NCI-H1105 (cell line): Measurements from ENCODE around the gene POLR1E.
"Not testable (repeated sequence)": the region's sequence is repeated elsewhere in the genome, so short reads cannot be mapped to it uniquely, and the experiment has no call there.

Source experiments
- DNase-seq: peaks from one replicate; lab custom pipeline; 2025; lab: John Stamatoyannopoulos, UW

Gene POLR1E

DNA sequence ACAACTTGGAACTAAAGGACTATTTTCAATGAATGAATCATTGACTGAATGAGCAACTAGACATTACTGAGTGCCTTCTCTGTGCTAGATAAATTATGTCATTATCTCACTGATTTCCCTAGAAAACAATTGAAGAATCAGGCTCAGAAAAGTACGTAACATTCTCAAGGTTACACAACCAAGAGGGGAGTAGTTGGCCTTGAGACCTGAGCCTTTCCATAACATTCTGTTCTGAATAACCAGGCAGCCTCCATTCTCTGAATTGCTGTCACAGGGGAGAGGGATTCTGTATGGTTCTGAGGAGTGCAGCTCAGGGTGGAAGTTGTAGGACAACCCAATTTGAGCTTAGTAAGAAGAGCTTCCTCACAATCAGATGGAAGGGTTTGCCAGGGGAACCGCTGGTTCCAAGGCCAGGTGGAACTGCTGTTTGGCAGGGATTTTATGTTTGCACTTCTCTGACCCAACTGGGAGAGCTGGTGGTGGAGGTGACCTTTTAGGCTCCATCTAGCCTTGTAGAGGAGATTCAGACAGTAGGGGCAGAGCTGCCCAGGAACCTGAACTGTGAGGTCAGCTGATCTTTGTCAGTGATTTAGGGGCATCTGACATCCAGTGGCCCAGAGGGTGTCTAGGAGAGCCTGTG is 16.3 kb downstream of the POLR1E start:
- DNase-seq, result no peak

DNA sequence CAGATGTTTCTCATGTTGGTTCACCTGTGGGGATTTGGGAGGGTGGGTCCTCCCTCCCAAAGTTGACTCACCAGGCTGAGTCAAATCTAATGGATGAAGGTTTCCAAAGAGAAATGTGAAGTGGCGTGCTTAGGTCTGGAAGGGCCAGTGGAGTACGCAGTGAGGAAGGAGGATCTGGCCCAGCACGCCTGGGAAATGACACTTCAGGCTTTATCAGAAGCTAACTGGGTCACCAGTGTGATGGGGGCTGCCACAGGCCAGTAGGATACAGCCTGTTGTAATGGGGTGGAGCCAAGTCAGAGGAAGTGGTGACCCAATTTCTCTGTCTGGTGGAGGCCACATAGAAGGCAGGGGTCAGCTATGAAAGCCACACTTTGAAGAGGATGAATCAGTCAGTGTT is 18.0 kb downstream of the POLR1E start:
- no peak for DNase-seq

DNA sequence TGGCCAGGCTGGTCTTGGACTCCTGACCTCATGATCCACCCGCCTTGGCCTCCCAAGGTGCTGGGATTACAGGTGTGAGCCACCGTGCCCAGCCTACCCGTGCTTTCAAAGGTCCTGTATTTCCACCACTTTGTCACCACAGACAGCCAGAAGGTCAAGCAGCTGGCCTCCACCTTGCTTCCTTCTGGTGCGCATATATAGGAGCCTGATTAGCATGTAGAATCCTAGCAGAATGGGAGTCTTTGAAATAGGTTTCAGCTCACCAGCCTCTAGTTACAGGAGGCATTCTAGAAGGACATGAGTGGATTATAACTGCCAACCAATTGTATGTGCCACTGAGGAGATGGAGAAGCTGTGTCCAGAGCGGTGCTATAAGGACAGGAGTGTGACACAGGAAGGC is 18.9 kb downstream of the POLR1E start:
- DNase-seq, result no peak

DNA sequence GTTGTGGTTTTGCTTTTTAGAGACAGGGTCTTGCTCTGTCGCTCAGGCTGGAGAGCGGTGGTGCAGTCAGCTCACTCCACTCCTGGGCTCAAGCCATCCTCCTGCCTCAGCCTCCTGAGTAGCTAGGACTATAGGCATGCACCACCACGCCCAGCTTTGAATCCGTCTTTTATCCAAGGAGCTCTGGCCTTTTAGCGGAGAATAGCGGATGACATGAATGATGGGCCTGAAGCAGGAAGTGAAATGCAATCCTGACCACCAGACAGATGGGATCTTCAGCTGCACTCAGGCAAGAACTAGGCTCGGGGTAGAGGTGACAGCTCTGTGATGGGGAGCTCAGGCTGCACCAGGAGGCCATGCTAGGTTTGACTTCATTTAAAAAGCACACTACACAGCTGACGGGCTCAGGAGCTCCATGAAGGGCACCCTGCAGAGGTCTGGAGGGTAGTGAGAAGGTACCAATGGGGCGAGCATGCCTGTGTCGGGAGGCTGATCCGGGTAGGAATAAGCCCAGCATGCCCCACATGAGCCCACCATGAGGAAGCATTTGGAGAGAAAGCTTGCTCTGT is 21.9 kb downstream of the POLR1E start:
- no peak for DNase-seq

DNA sequence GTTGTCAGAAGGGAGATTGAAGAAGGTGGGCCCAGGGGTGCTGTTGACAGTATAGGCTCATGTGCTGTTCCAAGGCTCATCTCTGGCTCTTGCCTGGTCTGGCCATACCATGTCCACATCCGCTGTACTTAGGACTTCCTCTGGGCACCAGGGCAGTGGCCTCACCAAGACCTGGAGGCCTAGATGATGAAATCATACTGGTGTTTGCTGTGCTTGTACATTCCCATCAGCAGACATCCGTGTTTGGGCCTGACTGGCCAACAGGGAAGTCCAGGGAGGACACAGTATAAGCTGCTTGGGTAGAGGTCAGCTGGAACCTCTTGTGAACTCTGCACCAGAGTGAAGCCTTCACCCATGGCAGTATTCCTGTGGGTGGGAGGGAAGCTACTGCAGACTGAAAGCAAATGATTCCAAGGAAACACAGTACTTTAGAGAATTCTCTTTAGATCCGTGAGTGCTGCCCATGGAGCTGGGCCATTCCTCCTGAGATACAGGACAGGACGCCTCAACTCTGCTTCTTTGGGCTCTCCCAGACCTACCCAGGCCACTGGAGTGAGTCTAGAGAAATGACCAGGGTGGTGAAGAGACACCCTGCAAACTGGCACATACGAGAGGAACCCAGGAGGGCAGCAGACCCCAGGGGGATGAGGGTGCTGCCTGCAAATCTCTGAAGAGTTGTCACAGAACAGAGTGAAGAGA is 22.5 kb downstream of the POLR1E start:
- no peak for DNase-seq

DNA sequence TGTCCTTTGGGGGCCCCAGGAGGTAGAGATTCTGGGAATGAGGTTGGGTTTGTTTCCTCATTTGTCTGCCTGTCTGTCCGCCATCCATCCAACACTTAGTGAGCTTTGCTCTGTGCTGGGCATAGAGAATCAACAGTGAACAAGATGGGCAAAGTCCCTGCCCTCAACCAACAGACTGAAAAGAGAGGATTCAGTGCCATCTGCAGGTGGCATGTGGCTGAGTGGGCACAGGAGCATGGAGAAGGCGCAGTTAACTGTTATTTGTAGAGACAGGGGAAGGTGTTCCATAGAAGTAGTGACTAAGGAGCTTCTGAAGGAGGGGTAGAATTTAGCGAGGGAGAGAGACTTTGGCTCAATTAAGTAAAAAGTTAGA is 23.1 kb downstream of the POLR1E start:
- DNase-seq, result no peak

DNA sequence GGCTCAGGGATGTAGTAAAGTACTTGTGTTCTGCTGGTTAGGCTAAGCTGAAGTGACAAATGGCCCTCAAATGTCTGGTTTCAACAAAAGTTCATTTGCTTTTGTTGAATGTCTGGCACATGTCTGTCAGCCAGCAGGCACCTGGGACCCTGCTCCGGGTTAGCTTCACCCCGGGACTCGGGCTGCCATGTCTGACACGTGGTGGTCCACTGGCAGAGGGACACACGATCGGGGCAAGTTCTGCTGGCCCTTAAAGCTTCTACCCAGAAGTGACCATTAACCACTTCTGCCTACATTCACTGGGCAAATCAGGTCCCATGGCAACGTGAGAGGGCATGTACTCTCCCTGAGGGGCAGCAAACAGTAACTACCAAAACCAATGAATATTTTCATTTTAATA is 23.8 kb downstream of the POLR1E start:
- no peak for DNase-seq

DNA sequence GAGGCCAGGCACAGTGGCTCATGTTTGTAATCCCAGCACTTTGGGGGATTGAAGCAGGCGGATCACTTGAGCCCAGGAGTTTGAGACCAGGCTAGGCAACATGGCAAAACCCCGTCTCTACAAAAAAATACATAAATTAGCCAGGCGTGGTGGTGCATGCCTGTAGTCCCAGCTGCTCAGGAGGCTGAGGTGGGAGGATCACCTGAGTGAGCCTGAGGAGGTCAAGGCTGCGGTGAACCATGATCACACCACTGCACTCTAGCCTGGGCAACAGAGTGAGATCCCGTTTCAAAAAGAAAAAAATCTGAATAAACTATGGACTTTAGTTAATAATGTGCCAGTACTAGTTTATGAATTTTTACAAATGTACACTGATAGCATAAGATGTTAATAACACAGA is 24.3 kb downstream of the POLR1E start:
- DNase-seq, result not testable (repeated sequence)

DNA sequence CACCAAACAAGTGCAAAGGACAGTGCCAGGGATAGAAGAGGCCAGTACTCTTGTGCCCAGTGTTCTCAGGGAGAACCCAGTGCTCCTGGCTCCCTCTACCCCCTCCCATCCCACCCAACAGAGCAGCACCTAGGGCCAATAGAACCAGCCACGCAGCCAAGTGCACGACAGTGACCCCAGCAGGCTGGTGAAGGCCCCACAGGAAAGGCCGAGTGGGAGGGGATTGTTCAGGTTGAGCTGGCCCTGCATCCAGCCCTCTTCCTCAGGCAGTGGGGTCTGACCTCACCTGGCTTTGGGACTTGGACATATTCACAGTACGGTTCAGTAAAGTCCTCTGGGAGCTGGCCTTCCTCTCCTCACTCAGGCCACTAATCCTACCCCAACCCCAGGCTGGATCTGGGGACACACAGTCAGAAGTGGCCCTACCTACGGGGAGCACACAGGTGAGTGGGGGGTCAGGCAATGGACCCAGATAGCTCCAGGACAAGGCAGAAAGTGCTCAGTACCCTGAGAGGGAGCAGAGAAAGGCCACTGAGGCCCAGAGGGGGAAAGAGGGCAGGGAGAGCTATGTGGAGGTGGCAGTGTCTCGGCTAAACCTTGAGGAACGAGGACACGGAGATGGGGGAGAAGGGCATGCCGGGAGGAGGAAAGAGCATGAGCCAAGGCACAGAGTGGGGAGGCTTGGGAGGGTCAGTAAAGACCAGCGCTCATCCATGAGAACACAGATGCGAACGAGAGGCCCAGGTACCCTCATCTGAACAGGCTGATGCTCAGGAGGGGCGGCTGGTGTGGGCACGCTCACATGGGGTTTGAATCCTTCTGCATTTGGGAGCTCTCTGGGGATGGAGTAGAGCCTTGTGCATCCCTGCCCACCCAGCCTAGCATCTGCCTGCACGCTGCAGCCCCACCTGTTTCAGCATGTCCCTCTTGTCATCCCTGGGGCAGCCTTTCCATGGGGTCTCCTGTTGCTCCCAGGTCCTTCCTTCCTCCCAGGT is 25.6 kb downstream of the POLR1E start:
- no peak for DNase-seq

DNA sequence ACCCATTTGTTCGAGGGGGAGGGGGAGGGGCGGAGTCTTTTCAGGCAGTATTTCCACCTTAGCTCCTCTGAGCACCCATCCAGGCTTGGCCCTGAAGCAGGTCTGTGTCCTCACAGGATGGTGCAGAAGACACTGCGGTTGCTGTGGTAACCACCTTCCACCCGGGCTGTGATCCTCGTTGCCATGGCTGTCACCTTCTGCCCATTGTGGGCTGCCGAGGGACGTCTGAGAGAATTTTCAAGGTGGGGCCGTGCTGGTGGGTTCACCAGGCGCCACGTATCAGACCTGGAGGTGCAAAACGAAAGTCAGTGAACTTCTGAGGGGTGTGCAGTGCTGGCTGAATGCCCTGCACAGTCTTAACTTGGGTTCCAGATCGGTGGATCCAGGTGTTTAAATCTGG is 26.7 kb downstream of the POLR1E start:
- no peak for DNase-seq

DNA sequence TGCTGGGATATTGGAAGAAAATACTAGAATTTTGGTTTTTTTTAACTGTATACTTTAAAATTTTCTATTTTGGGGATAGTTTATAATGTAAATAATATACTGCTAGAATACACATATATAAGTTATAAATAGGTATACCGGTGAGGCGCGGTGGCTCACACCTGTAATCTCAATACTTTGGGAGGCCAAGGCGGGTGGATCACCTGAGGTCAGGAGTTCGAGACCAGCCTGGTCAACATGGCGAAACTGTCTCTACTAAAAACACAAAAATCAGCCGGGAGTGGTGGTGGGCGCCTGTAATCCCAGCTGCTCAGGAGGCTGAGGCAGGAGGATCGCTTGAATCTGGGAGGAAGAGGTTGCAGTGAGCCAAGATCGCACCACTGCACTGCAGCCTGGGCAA is 28.7 kb downstream of the POLR1E start:
- not testable (repeated sequence) for DNase-seq

DNA sequence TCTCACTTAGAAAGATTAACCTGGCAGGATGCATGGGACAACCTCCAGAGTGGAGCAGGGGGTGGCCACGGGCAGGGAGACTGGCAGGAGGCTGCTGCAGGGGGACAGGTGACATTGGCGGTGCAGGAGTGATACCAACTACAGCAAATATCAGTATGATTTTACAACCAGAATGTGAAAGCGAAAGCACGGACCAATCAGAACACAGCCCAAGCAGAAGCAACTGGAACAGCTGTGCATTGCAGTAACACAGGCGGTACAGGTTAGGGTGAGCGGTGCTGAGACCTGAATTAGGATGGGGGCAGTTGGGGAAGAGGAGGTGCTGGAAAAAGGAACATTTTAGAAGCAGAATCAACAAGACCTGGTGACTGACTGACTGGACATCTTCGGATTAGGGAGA is 29.3 kb downstream of the POLR1E start:
- no peak for DNase-seq

DNA sequence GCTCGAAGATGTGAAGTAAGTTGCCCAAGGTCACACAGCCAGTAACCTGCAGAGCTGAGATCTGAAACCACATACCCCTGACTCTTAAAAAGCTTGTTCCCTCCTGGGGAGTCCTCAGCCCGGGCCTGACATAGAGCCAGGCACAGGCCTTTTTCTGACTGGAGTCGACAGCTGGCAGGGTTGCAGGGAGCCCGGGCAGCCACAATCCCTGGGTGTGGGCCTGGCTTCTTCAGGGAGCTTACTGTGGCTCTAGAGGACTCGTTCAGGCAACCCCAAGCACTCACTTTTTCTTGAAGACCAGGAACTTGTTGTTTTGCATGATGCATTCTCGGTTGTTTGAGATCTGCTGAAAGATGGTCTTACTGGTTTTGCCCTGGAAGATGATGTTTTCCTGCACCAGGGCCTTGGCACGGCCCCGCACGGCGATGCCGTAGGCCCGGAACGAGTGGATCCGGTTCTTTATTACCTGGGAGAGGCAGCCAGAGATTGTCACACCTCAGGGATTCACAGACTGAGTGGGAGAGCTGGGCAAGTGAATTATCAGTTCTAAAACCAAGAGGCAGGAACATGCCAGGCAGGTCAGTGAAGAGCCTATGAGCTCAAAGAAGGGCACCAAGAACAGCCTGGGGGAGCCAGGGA is 30.0 kb downstream of the POLR1E start:
- no peak for DNase-seq

DNA sequence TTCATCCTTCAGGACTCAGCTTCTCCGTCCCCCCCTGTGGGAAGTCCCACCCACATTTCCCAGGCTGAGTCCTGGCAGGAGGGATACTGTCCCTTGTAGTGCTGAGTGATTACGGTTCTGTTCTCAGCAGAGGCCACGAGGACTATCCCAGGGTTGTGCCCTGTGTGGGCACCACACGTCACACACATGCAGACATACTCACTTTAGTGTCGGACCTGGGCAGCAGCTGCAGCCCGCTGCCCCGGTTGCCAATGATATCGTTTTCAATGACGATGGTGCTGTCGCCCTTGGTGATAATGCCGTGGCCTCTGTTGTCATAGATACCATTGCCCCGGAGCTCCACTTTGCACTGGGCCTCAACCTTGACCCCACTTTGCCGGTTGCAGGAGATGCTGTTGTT is 32.2 kb downstream of the POLR1E start:
- DNase-seq, result no peak

DNA sequence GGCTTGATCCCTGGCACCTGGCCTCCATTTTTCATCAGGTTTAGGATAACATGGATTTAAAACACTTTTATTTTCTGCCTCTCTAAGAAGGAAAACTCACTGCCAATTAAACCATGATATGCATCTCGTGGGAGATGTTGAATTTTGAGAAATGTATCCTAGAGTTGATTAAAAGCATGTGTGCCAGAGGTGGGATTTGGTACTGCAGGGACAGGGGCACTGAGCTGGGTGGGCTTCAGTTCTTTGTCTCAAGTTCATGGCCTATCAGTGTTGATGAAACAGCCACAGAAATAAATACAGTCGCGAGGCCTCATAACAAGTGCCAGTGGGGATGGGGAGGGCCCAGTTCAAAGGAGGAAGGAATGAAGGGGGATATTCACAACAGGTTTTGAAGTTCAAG is 34.9 kb downstream of the POLR1E start:
- no peak for DNase-seq

DNA sequence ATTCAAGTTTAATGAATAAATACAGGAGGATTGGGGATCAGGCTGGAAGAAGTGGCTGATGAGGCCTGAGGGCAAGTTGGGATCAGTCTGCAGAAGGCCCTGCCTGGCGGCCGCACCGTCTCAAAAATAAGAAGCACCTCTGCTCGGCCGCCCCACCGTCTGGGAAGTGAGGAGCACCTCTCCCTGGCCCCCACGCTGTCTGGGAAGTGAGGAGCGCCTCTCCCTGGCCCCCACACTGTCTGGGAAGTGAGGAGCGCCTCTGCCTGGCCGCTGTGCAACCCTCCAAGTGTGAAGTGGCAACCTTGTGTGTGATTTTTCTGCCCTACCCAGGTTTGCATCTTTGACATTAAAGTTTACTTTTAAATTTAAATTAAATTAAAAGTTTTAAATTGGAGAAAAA is 35.4 kb downstream of the POLR1E start:
- DNase-seq, result no peak

DNA sequence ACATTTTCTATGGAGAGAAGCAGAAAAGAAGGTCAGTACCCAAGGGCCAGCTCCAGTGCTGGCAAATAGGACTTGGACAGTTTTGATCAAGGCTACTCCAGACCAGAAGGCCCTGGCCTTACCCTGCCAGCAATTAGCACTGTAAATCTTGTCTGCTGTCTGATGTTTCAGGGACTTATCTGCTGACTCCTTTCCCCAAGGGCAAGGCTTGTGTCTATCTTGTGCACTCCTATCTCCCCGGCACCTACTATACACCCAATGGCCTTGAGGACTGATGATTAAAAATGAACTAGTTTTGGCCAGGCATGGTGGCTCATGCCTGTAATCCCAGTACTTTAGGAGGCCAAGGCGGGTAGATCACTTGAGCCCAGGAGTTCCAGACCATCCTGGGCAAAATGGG is 37.2 kb downstream of the POLR1E start:
- DNase-seq, result no peak

DNA sequence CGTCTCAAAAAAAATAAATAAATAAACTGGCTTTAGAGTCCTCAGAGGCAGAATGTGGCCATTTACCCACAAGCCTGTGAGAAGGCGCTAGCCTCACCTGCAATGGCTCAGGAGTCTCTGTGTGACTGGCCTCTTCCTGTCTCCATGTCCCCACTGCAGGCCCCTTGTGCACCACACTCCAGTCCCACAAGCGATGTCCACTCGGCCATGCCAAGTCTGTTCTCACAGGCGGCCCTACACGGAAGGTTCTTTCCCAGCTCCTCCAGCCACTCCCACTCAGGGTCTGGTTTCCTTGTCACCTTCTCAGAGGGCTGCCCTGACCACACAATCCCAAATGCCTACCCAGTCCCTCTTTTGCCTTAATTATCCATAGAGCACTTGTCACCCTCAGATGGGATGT is 38.2 kb downstream of the POLR1E start:
- DNase-seq, result no peak

DNA sequence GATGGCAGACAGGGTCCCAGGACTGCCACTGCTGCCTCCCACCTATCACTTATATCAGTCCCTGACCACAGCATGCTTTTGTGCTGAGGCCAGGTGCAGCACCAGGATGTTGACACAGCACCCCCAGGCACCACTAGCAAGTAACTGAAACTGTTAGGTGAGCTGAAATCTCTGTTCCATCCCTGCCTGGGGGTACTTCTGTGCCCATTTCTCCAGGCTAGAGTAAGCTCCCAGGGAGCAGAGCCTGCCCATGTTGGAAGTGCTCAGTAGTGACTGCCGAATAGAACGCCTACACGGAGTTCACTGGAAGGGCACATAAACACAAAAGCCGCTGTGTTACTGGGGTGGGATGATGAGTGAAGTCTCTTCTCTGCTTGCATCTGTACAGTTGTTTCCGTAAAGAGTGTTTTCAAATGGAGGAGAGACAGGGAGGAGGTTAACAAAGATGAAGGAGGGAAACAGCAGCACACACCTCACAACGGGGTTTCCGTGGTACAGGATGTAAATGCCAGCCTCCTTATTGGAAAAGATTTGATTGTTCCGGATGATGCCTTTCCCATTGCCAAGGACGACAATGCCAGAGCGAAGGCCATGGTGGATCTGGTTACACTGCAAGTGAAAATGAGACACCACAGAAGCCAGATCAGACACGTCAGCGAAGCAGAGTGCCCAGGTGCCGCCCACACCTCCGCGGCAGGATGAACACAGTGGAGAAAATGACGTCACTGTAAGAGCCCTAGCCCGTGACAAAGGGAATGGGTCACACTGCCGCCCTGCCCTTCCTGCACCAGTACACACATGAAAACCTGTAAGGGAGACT is 43.1 kb downstream of the POLR1E start:
- DNase-seq, result peak; percentile 3

DNA sequence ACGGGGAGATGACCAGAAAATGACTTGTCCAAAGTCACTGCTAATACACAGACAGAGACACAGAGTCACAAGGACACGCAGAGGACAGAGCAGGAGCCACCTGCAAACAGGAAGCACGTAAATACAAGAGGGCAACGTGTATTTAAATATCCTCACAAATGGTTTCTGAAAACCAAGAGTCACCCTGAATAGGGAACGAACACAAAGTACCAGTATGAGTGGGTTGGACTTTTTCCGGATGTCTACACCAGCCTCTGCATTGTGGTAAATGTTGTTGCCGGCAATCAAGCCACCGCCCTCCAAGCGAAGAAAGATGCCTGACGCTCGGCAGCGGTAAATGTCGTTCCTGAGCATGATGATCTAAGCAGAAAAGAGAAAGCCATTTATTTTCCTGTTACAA is 46.0 kb downstream of the POLR1E start:
- DNase-seq, result no peak

DNA sequence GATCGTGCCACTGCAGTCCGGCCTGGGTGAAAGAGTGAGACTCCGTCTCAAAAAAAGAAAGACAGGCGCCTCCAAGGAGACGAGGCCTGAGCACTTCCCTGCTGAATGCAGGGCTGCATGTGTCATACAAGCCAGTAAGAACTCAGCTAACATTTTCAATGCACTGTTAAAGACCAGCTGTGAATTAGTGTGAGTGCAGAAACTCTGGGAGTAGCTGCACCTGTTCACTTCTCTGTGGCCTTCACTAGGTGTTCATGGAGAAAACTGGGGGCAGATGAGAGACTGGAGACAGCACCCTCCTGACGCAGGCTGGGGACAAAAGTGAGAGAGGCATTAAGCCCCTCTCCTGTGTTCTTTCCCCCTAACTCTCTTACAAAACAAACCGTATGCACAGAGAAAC is 48.7 kb downstream of the POLR1E start:
- DNase-seq, result no peak
